ENCODE results near the gene RNF111. TPM values are rescaled to one million over a fixed set of nuclear protein-coding genes. Genes with fewer than 3 reads are reported as not detected.

Gene RNF111
- total and polyA plus RNA-seq, 2 donors = 8.0 to 18.3 TPM

GRCh38 chr15:58966698-58967097, 20.8 kb upstream of the RNF111 start:
- Histone ChIP-seq H3K9me3 (ENCODE audit: control insufficient read depth in 2 of 2, insufficient read depth in 1 of 2, low read length in 1 of 2) (no peaks in the 10 kb centered on the region), H3K4me3 (ENCODE audit: low read length in 2 of 2) (no peak overlapping the region), H3K36me3 (ENCODE audit: control insufficient read depth in 2 of 2, insufficient read depth in 2 of 2, low read length in 1 of 2) (no peaks in the 10 kb centered on the region), H3K27me3 (ENCODE audit: control insufficient read depth in 2 of 2, insufficient read depth in 1 of 2, low read length in 1 of 2) (no peaks in the 10 kb centered on the region), H3K27ac (ENCODE audit: low read depth in 1 of 2, low read length in 1 of 2) (no peak overlapping the region), H3K4me1 (ENCODE audit: control insufficient read depth in 2 of 2, insufficient read depth in 2 of 2, low read length in 2 of 2) (no peaks in the 10 kb centered on the region)
- no peak for DNase-seq (ENCODE audit: low read depth in 6 of 9, low spot score in 9 of 9)
- 92% methylated on average over 3 of the region's 3 CpGs for WGBS

GRCh38 chr15:58967479-58967878, 20.0 kb upstream of the RNF111 start:
- Histone ChIP-seq H3K4me1 (ENCODE audit: control insufficient read depth in 2 of 2, insufficient read depth in 2 of 2, low read length in 2 of 2) (no peaks in the 10 kb centered on the region), H3K4me3 (ENCODE audit: low read length in 2 of 2) (no peak overlapping the region), H3K9me3 (ENCODE audit: control insufficient read depth in 2 of 2, insufficient read depth in 1 of 2, low read length in 1 of 2) (no peaks in the 10 kb centered on the region), H3K27ac (ENCODE audit: low read depth in 1 of 2, low read length in 1 of 2) (no peak overlapping the region), H3K27me3 (ENCODE audit: control insufficient read depth in 2 of 2, insufficient read depth in 1 of 2, low read length in 1 of 2) (no peaks in the 10 kb centered on the region), H3K36me3 (ENCODE audit: control insufficient read depth in 2 of 2, insufficient read depth in 2 of 2, low read length in 1 of 2) (no peaks in the 10 kb centered on the region)
- no peak for DNase-seq (ENCODE audit: low read depth in 6 of 9, low spot score in 9 of 9)
- 95% methylated on average over 2 of the region's 2 CpGs for WGBS

- H3K27ac ChIP-seq (ENCODE audit: low read depth in 1 of 2, low read length in 1 of 2) = no peak overlapping the region
- no peaks in the 10 kb centered on the region for H3K27me3 ChIP-seq (ENCODE audit: control insufficient read depth in 2 of 2, insufficient read depth in 1 of 2, low read length in 1 of 2)
- no peak for DNase-seq (ENCODE audit: low read depth in 6 of 9, low spot score in 9 of 9)
- H3K9me3 ChIP-seq (ENCODE audit: control insufficient read depth in 2 of 2, insufficient read depth in 1 of 2, low read length in 1 of 2) = no peaks in the 10 kb centered on the region
- no peak overlapping the region for H3K4me3 ChIP-seq (ENCODE audit: low read length in 2 of 2)
- H3K4me1 ChIP-seq (ENCODE audit: control insufficient read depth in 2 of 2, insufficient read depth in 2 of 2, low read length in 2 of 2) = peaks cover 0 to 12% of the 10 kb centered on the region in 2 donors
- H3K36me3 ChIP-seq (ENCODE audit: control insufficient read depth in 2 of 2, insufficient read depth in 2 of 2, low read length in 1 of 2) = no peaks in the 10 kb centered on the region
Measured at GRCh38 chr15:58977887-58978286, 9.6 kb upstream of the RNF111 start.

GRCh38 chr15:58980351-58980939, 7.0 kb upstream of the RNF111 start:
- DNase-seq (ENCODE audit: low read depth in 6 of 9, low spot score in 9 of 9) = peak in 4 of 9 donors; percentile 36 to 71 (median 48)

GRCh38 chr15:58981808-58982475, 5.5 kb upstream of the RNF111 start:
- peaks cover 0 to 12% of the 10 kb centered on the region in 2 donors for H3K4me1 ChIP-seq (ENCODE audit: control insufficient read depth in 2 of 2, insufficient read depth in 2 of 2, low read length in 2 of 2)
- H3K27ac ChIP-seq (ENCODE audit: low read depth in 1 of 2, low read length in 1 of 2) = peak overlapping the region in 1 of 2 donors; percentile 15
- H3K27me3 ChIP-seq (ENCODE audit: control insufficient read depth in 2 of 2, insufficient read depth in 1 of 2, low read length in 1 of 2) = no peaks in the 10 kb centered on the region
- H3K9me3 ChIP-seq (ENCODE audit: control insufficient read depth in 2 of 2, insufficient read depth in 1 of 2, low read length in 1 of 2) = no peaks in the 10 kb centered on the region
- H3K36me3 ChIP-seq (ENCODE audit: control insufficient read depth in 2 of 2, insufficient read depth in 2 of 2, low read length in 1 of 2) = no peaks in the 10 kb centered on the region
- H3K4me3 ChIP-seq (ENCODE audit: low read length in 2 of 2) = no peak overlapping the region
- DNase-seq (ENCODE audit: low read depth in 6 of 9, low spot score in 9 of 9) = peak in 2 of 9 donors; percentile 27 to 55
- 81% methylated on average over 6 of the region's 6 CpGs for WGBS

More at GRCh38 chr15:58980351-58980939, 7.0 kb upstream of the RNF111 start:
- no peaks in the 10 kb centered on the region for H3K9me3 ChIP-seq (ENCODE audit: control insufficient read depth in 2 of 2, insufficient read depth in 1 of 2, low read length in 1 of 2)
- no peak overlapping the region for H3K27ac ChIP-seq (ENCODE audit: low read depth in 1 of 2, low read length in 1 of 2)
- 8% methylated on average over 5 of the region's 5 CpGs for WGBS
- no peaks in the 10 kb centered on the region for H3K36me3 ChIP-seq (ENCODE audit: control insufficient read depth in 2 of 2, insufficient read depth in 2 of 2, low read length in 1 of 2)
- peaks cover 0 to 12% of the 10 kb centered on the region in 2 donors for H3K4me1 ChIP-seq (ENCODE audit: control insufficient read depth in 2 of 2, insufficient read depth in 2 of 2, low read length in 2 of 2)
- no peaks in the 10 kb centered on the region for H3K27me3 ChIP-seq (ENCODE audit: control insufficient read depth in 2 of 2, insufficient read depth in 1 of 2, low read length in 1 of 2)
- no peak overlapping the region for H3K4me3 ChIP-seq (ENCODE audit: low read length in 2 of 2)

GRCh38 chr15:58983261-58983660, 4.2 kb upstream of the RNF111 start:
- no peaks in the 10 kb centered on the region for H3K27me3 ChIP-seq (ENCODE audit: control insufficient read depth in 2 of 2, insufficient read depth in 1 of 2, low read length in 1 of 2)
- peaks cover 0 to 12% of the 10 kb centered on the region in 2 donors for H3K4me1 ChIP-seq (ENCODE audit: control insufficient read depth in 2 of 2, insufficient read depth in 2 of 2, low read length in 2 of 2)
- no peaks in the 10 kb centered on the region for H3K9me3 ChIP-seq (ENCODE audit: control insufficient read depth in 2 of 2, insufficient read depth in 1 of 2, low read length in 1 of 2)
- 97% methylated on average over 2 of the region's 2 CpGs for WGBS
- H3K4me3 ChIP-seq (ENCODE audit: low read length in 2 of 2) = no peak overlapping the region
- no peaks in the 10 kb centered on the region for H3K36me3 ChIP-seq (ENCODE audit: control insufficient read depth in 2 of 2, insufficient read depth in 2 of 2, low read length in 1 of 2)
- no peak overlapping the region for H3K27ac ChIP-seq (ENCODE audit: low read depth in 1 of 2, low read length in 1 of 2)
- no peak for DNase-seq (ENCODE audit: low read depth in 6 of 9, low spot score in 9 of 9)

GRCh38 chr15:58985443-58985842, 2.0 kb upstream of the RNF111 start:
- H3K36me3 ChIP-seq (ENCODE audit: control insufficient read depth in 2 of 2, insufficient read depth in 2 of 2, low read length in 1 of 2) = no peaks in the 10 kb centered on the region
- H3K27ac ChIP-seq (ENCODE audit: low read depth in 1 of 2, low read length in 1 of 2) = no peak overlapping the region
- no peak overlapping the region for H3K4me3 ChIP-seq (ENCODE audit: low read length in 2 of 2)
- H3K4me1 ChIP-seq (ENCODE audit: control insufficient read depth in 2 of 2, insufficient read depth in 2 of 2, low read length in 2 of 2) = peaks cover 0 to 12% of the 10 kb centered on the region in 2 donors
- H3K27me3 ChIP-seq (ENCODE audit: control insufficient read depth in 2 of 2, insufficient read depth in 1 of 2, low read length in 1 of 2) = no peaks in the 10 kb centered on the region
- no peak for DNase-seq (ENCODE audit: low read depth in 6 of 9, low spot score in 9 of 9)
- no peaks in the 10 kb centered on the region for H3K9me3 ChIP-seq (ENCODE audit: control insufficient read depth in 2 of 2, insufficient read depth in 1 of 2, low read length in 1 of 2)
- WGBS = 92% methylated on average over 4 of the region's 4 CpGs

GRCh38 chr15:58987036-58987435, 427 bp upstream of the RNF111 start:
- WGBS = 42% methylated on average over 9 of the region's 9 CpGs
- peaks cover 4 to 11% of the 10 kb centered on the region in 2 donors for H3K36me3 ChIP-seq (ENCODE audit: control insufficient read depth in 2 of 2, insufficient read depth in 2 of 2, low read length in 1 of 2)
- peak overlapping the region in 1 of 2 donors; percentile 6 for H3K27ac ChIP-seq (ENCODE audit: low read depth in 1 of 2, low read length in 1 of 2)
- no peak for DNase-seq (ENCODE audit: low read depth in 6 of 9, low spot score in 9 of 9)
- peak overlapping the region; percentile 91 to 97 for H3K4me3 ChIP-seq (ENCODE audit: low read length in 2 of 2)
- H3K4me1 ChIP-seq (ENCODE audit: control insufficient read depth in 2 of 2, insufficient read depth in 2 of 2, low read length in 2 of 2) = peaks cover 0 to 3% of the 10 kb centered on the region in 2 donors
- no peaks in the 10 kb centered on the region for H3K27me3 ChIP-seq (ENCODE audit: control insufficient read depth in 2 of 2, insufficient read depth in 1 of 2, low read length in 1 of 2)
- H3K9me3 ChIP-seq (ENCODE audit: control insufficient read depth in 2 of 2, insufficient read depth in 1 of 2, low read length in 1 of 2) = no peaks in the 10 kb centered on the region

- no peaks in the 10 kb centered on the region for H3K27me3 ChIP-seq (ENCODE audit: control insufficient read depth in 2 of 2, insufficient read depth in 1 of 2, low read length in 1 of 2)
- H3K4me1 ChIP-seq (ENCODE audit: control insufficient read depth in 2 of 2, insufficient read depth in 2 of 2, low read length in 2 of 2) = no peaks in the 10 kb centered on the region
- no peaks in the 10 kb centered on the region for H3K9me3 ChIP-seq (ENCODE audit: control insufficient read depth in 2 of 2, insufficient read depth in 1 of 2, low read length in 1 of 2)
- peak overlapping the region; percentile 91 to 97 for H3K4me3 ChIP-seq (ENCODE audit: low read length in 2 of 2)
- H3K27ac ChIP-seq (ENCODE audit: low read depth in 1 of 2, low read length in 1 of 2) = peak overlapping the region; percentile 83 to 87
- H3K36me3 ChIP-seq (ENCODE audit: control insufficient read depth in 2 of 2, insufficient read depth in 2 of 2, low read length in 1 of 2) = peaks cover 10 to 16% of the 10 kb centered on the region in 2 donors
- DNase-seq (ENCODE audit: low read depth in 6 of 9, low spot score in 9 of 9) = peak in 5 of 9 donors; percentile 27 to 59 (median 41)
- under 1% methylated on average over 36 of the region's 36 CpGs for WGBS
Measured at GRCh38 chr15:58988006-58988785, 733 bp downstream of the RNF111 start.
